ENCODE data around the gene YBX1.
"Not testable (repeated sequence)": the region's sequence is repeated elsewhere in the genome, so short reads cannot be mapped to it uniquely, and the experiment has no call there.

The YBX1 gene

GRCh38 chr1:42748461-42749410 is 66.5 kb downstream of the YBX1 start:
- no peak overlapping the region for H3K4me3 ChIP-seq (ENCODE audit: insufficient read depth in 1 of 2, low read depth in 1 of 2, low read length in 2 of 2)
- H3K36me3 ChIP-seq (ENCODE audit: control insufficient read depth in 1 of 2, insufficient read depth in 2 of 2, low read depth in 1 of 2, low read length in 2 of 2) = peaks cover 68 to 70% of the 10 kb centered on the region in 2 experiments
- no peaks in the 10 kb centered on the region for H3K27me3 ChIP-seq (ENCODE audit: control insufficient read depth in 1 of 2, insufficient read depth in 1 of 2, low read length in 2 of 2)
- H3K18ac ChIP-seq (ENCODE audit: low read depth in 1 of 2, low read length in 2 of 2) = no peak overlapping the region
- H2AK5ac ChIP-seq (ENCODE audit: low read length, severe bottlenecking) = no peak overlapping the region
- H3K4me2 ChIP-seq (ENCODE audit: low read length, poor library complexity, severe bottlenecking) = no peak overlapping the region
- H3K14ac ChIP-seq (ENCODE audit: low read length in 2 of 2) = no peak overlapping the region
- 96% methylated on average over 14 of the region's 14 CpGs for WGBS
- H4K91ac ChIP-seq (ENCODE audit: low read length) = no peak overlapping the region
- no peaks in the 10 kb centered on the region for H3K4me1 ChIP-seq (ENCODE audit: control insufficient read depth, insufficient read depth, low read depth, low read length)
- no peak overlapping the region for H2BK15ac ChIP-seq (ENCODE audit: low read depth, poor library complexity, severe bottlenecking)
- H2BK12ac ChIP-seq (ENCODE audit: low read length in 2 of 2) = no peak overlapping the region
- H3K79me1 ChIP-seq (replicated peaks; ENCODE audit: low read length, poor library complexity, severe bottlenecking) = peaks cover 8% of the 10 kb centered on the region
- H4K8ac ChIP-seq (ENCODE audit: low read length) = no peak overlapping the region
- no peak overlapping the region for H2AFZ ChIP-seq (ENCODE audit: low read depth, low read length)
- no peak for DNase-seq
- no peak overlapping the region for H3K23ac ChIP-seq (ENCODE audit: low read length in 2 of 2)
- H3K9ac ChIP-seq (ENCODE audit: low read length) = no peak overlapping the region
- no peak overlapping the region for H3K4ac ChIP-seq (ENCODE audit: low read depth in 1 of 2, low read length in 2 of 2)
- no peak overlapping the region for H2BK120ac ChIP-seq (ENCODE audit: low read depth, low read length)
- no peak overlapping the region for H3K27ac ChIP-seq (ENCODE audit: low read length, poor library complexity, severe bottlenecking)
- no peak overlapping the region for H2BK5ac ChIP-seq (ENCODE audit: low read depth, low read length, poor library complexity, severe bottlenecking)
- no peaks in the 10 kb centered on the region for H3K9me3 ChIP-seq (ENCODE audit: control insufficient read depth, low read length)

- Histone ChIP-seq H3K9ac (ENCODE audit: low read length) (no peak overlapping the region), H2BK15ac (ENCODE audit: low read depth, poor library complexity, severe bottlenecking) (no peak overlapping the region), H4K8ac (ENCODE audit: low read length) (no peak overlapping the region), H3K36me3 (ENCODE audit: control insufficient read depth in 1 of 2, insufficient read depth in 2 of 2, low read depth in 1 of 2, low read length in 2 of 2) (peaks cover 81 to 83% of the 10 kb centered on the region in 2 experiments), H2BK12ac (ENCODE audit: low read length in 2 of 2) (no peak overlapping the region), H3K9me3 (ENCODE audit: control insufficient read depth, low read length) (no peaks in the 10 kb centered on the region), H3K4me2 (ENCODE audit: low read length, poor library complexity, severe bottlenecking) (no peak overlapping the region), H3K4me3 (ENCODE audit: insufficient read depth in 1 of 2, low read depth in 1 of 2, low read length in 2 of 2) (no peak overlapping the region), H3K4ac (ENCODE audit: low read depth in 1 of 2, low read length in 2 of 2) (no peak overlapping the region), H3K27ac (ENCODE audit: low read length, poor library complexity, severe bottlenecking) (no peak overlapping the region), H4K91ac (ENCODE audit: low read length) (no peak overlapping the region), H3K27me3 (ENCODE audit: control insufficient read depth in 1 of 2, insufficient read depth in 1 of 2, low read length in 2 of 2) (no peaks in the 10 kb centered on the region), H3K79me1 (replicated peaks; ENCODE audit: low read length, poor library complexity, severe bottlenecking) (peaks cover 15% of the 10 kb centered on the region), H2BK120ac (ENCODE audit: low read depth, low read length) (no peak overlapping the region), H3K23ac (ENCODE audit: low read length in 2 of 2) (no peak overlapping the region), H3K14ac (ENCODE audit: low read length in 2 of 2) (no peak overlapping the region), H3K18ac (ENCODE audit: low read depth in 1 of 2, low read length in 2 of 2) (no peak overlapping the region), H2AFZ (ENCODE audit: low read depth, low read length) (no peak overlapping the region), H2BK5ac (ENCODE audit: low read depth, low read length, poor library complexity, severe bottlenecking) (no peak overlapping the region), H2AK5ac (ENCODE audit: low read length, severe bottlenecking) (no peak overlapping the region), H3K4me1 (ENCODE audit: control insufficient read depth, insufficient read depth, low read depth, low read length) (no peaks in the 10 kb centered on the region)
- no peak for DNase-seq
- WGBS = 98% methylated on average over 12 of the region's 12 CpGs
These were observed 67.8 kb downstream of the YBX1 start for GRCh38 chr1:42750041-42750440.

- WGBS = 96% methylated on average over 7 of the region's 8 CpGs
- H2BK15ac ChIP-seq (ENCODE audit: low read depth, poor library complexity, severe bottlenecking) = not testable (repeated sequence)
These were observed 69.4 kb downstream of the YBX1 start for GRCh38 chr1:42751511-42752070.

GRCh38 chr1:42752284-42752683 is 70.1 kb downstream of the YBX1 start:
- no peak overlapping the region for H3K23ac ChIP-seq (ENCODE audit: low read length in 2 of 2)
- H2BK15ac ChIP-seq (ENCODE audit: low read depth, poor library complexity, severe bottlenecking) = no peak overlapping the region
- H3K4me1 ChIP-seq (ENCODE audit: control insufficient read depth, insufficient read depth, low read depth, low read length) = no peaks in the 10 kb centered on the region
- no peak overlapping the region for H2AFZ ChIP-seq (ENCODE audit: low read depth, low read length)
- no peak overlapping the region for H3K4ac ChIP-seq (ENCODE audit: low read depth in 1 of 2, low read length in 2 of 2)
- H2BK120ac ChIP-seq (ENCODE audit: low read depth, low read length) = no peak overlapping the region
- H4K91ac ChIP-seq (ENCODE audit: low read length) = no peak overlapping the region
- peaks cover 28% of the 10 kb centered on the region for H3K79me1 ChIP-seq (replicated peaks; ENCODE audit: low read length, poor library complexity, severe bottlenecking)
- H3K9ac ChIP-seq (ENCODE audit: low read length) = no peak overlapping the region
- H3K36me3 ChIP-seq (ENCODE audit: control insufficient read depth in 1 of 2, insufficient read depth in 2 of 2, low read depth in 1 of 2, low read length in 2 of 2) = peaks cover 74 to 84% of the 10 kb centered on the region in 2 experiments
- no peak overlapping the region for H3K27ac ChIP-seq (ENCODE audit: low read length, poor library complexity, severe bottlenecking)
- no peak overlapping the region for H3K18ac ChIP-seq (ENCODE audit: low read depth in 1 of 2, low read length in 2 of 2)
- H3K9me3 ChIP-seq (ENCODE audit: control insufficient read depth, low read length) = no peaks in the 10 kb centered on the region
- H2AK5ac ChIP-seq (ENCODE audit: low read length, severe bottlenecking) = no peak overlapping the region
- no peak overlapping the region for H3K14ac ChIP-seq (ENCODE audit: low read length in 2 of 2)
- 95% methylated on average over 5 of the region's 6 CpGs for whole genome bisulfite sequencing
- H3K27me3 ChIP-seq (ENCODE audit: control insufficient read depth in 1 of 2, insufficient read depth in 1 of 2, low read length in 2 of 2) = no peaks in the 10 kb centered on the region
- no peak for DNase-seq
- H3K4me3 ChIP-seq (ENCODE audit: insufficient read depth in 1 of 2, low read depth in 1 of 2, low read length in 2 of 2) = no peak overlapping the region
- H4K8ac ChIP-seq (ENCODE audit: low read length) = no peak overlapping the region
- no peak overlapping the region for H2BK12ac ChIP-seq (ENCODE audit: low read length in 2 of 2)
- H2BK5ac ChIP-seq (ENCODE audit: low read depth, low read length, poor library complexity, severe bottlenecking) = no peak overlapping the region
- no peak overlapping the region for H3K4me2 ChIP-seq (ENCODE audit: low read length, poor library complexity, severe bottlenecking)

More at GRCh38 chr1:42751511-42752070, 69.4 kb downstream of the YBX1 start:
- not testable (repeated sequence) for H3K4me1 ChIP-seq (ENCODE audit: control insufficient read depth, insufficient read depth, low read depth, low read length); H3K4me2 ChIP-seq (ENCODE audit: low read length, poor library complexity, severe bottlenecking); H3K27ac ChIP-seq (ENCODE audit: low read length, poor library complexity, severe bottlenecking); H3K14ac ChIP-seq (ENCODE audit: low read length in 2 of 2); H4K91ac ChIP-seq (ENCODE audit: low read length); H3K23ac ChIP-seq (ENCODE audit: low read length in 2 of 2); H3K9ac ChIP-seq (ENCODE audit: low read length); H4K8ac ChIP-seq (ENCODE audit: low read length); H2AK5ac ChIP-seq (ENCODE audit: low read length, severe bottlenecking); H2BK120ac ChIP-seq (ENCODE audit: low read depth, low read length); H3K4ac ChIP-seq (ENCODE audit: low read depth in 1 of 2, low read length in 2 of 2); H2BK5ac ChIP-seq (ENCODE audit: low read depth, low read length, poor library complexity, severe bottlenecking); H2BK12ac ChIP-seq (ENCODE audit: low read length in 2 of 2); DNase-seq; H2AFZ ChIP-seq (ENCODE audit: low read depth, low read length); H3K4me3 ChIP-seq (ENCODE audit: insufficient read depth in 1 of 2, low read depth in 1 of 2, low read length in 2 of 2); H3K18ac ChIP-seq (ENCODE audit: low read depth in 1 of 2, low read length in 2 of 2); H3K27me3 ChIP-seq (ENCODE audit: control insufficient read depth in 1 of 2, insufficient read depth in 1 of 2, low read length in 2 of 2); H3K9me3 ChIP-seq (ENCODE audit: control insufficient read depth, low read length)
- peaks cover 25% of the 10 kb centered on the region for H3K79me1 ChIP-seq (replicated peaks; ENCODE audit: low read length, poor library complexity, severe bottlenecking)
- H3K36me3 ChIP-seq (ENCODE audit: control insufficient read depth in 1 of 2, insufficient read depth in 2 of 2, low read depth in 1 of 2, low read length in 2 of 2) = peaks cover 78 to 84% of the 10 kb centered on the region in 2 experiments
